Measurements from ENCODE around the gene SLC26A3. TPM values are rescaled to one million over a fixed set of nuclear protein-coding genes. Genes with fewer than 3 reads are reported as not detected.

Gene SLC26A3
- total RNA-seq, 3 donors from 2014 or later: 0.19 to 0.48 (median 0.37) TPM

DNA sequence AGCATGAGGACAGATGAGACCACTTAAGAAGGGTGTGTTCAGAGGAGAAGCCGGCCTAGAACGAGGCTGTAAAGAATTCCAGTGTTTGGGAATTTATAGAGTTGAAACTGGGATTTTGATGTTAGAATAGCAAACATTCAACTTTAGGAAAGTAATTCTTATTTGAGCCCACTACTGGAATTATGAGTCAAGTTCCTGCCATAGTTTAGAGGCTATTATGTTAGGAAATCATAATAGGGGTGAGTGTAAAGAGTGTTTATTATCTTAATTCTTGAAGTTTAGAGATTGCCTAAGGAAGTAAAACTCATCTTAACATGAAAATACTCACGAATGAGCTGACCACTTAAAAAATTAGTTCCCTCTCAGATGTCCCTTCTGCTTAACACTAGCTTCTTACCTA lies 57.0 kb downstream of the SLC26A3 start:
- Mint-ChIP-seq H3K27me3 (ENCODE audit: low read depth) (no peaks in the 10 kb centered on the region), H3K4me3 (peak overlapping the region; percentile 98), H3K4me1 (ENCODE audit: low read depth) (peaks cover 58% of the 10 kb centered on the region), H3K9me3 (no peaks in the 10 kb centered on the region), H3K36me3 (ENCODE audit: insufficient read depth) (peaks cover 14% of the 10 kb centered on the region)
- no peak for ATAC-seq
- no peak for DNase-seq

- H3K27me3 Mint-ChIP-seq (ENCODE audit: low read depth): no peaks in the 10 kb centered on the region
Measured at GRCh38 chr7:107744345-107744750, 58.7 kb downstream of the SLC26A3 start.

GRCh38 chr7:107743567-107744344 lies 59.3 kb downstream of the SLC26A3 start, which contains the start of gene CBLL1:
CBLL1 (plus strand) TSS chr7:107744142; CDS start chr7:107744164, 22 bp downstream.
- Mint-ChIP-seq H3K4me3 (peak within 1 kb of the TSS; percentile 98), H3K4me1 (ENCODE audit: low read depth) (peaks cover 48% of the 10 kb centered on the region)
- ATAC-seq: peak; percentile 94 to 96

More at GRCh38 chr7:107744345-107744750, 58.7 kb downstream of the SLC26A3 start:
- peaks cover 50% of the 10 kb centered on the region for H3K4me1 Mint-ChIP-seq (ENCODE audit: low read depth)
- H3K36me3 Mint-ChIP-seq (ENCODE audit: insufficient read depth): peaks cover 8% of the 10 kb centered on the region
- H3K4me3 Mint-ChIP-seq: peak overlapping the region; percentile 98
- no peaks in the 10 kb centered on the region for H3K9me3 Mint-ChIP-seq
- peak; percentile 44 to 48 for ATAC-seq
- no peak for DNase-seq

DNA sequence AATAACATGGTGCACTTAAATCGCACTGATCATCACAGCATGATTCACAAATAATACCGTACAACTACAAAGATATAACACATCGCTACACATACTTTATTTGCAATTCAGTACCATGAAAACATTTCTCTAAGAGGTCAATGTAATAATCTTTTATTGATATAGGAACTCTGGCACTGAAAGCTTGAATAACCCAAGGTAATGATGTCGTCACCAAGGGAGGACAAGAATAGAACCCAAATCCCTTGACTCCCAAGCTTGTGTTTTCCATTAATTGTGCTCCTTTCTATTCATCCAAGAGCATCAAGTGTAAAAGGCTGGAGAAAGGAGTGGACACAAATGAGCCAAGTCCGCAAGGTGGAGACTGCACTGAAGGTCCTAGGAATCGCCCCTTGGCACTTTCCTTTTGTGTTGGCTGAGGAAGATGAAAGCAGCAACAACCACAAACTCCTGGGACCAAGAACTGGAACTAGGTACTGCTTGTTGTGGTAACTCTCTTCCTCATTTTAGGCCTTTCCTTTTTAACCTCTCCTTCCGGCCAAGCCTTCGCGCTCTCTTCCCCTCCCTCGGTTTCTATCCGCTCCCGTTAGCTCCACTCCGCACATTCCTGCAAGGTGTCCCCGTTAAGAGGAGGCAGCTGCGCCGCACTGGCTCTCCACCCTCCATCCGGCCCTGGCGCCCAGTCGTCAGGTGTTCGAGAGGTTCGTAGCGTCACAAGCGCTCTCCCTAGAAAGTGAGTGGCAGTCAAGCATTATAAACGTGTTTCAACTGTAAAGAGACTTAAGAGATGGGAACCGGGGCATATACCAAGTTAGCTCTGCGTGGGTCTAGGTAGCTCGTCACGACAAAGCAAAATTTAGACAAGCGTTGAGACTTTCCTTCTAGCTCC lies 60.1 kb downstream of the SLC26A3 start:
- peak; percentile 23 to 38 for ATAC-seq
- Mint-ChIP-seq H3K27me3 (ENCODE audit: low read depth) (no peaks in the 10 kb centered on the region), H3K9me3 (no peaks in the 10 kb centered on the region), H3K36me3 (ENCODE audit: insufficient read depth) (peaks cover 5% of the 10 kb centered on the region), H3K4me1 (ENCODE audit: low read depth) (peaks cover 44% of the 10 kb centered on the region), H3K4me3 (peak overlapping the region; percentile 98)
- DNase-seq: no peak

More at GRCh38 chr7:107743567-107744344, 59.3 kb downstream of the SLC26A3 start, which contains the start of gene CBLL1:
- peaks cover 8% of the 10 kb centered on the region for H3K36me3 Mint-ChIP-seq (ENCODE audit: insufficient read depth)
- DNase-seq: peak; percentile 95
- no peaks in the 10 kb centered on the region for H3K9me3 Mint-ChIP-seq
- H3K27me3 Mint-ChIP-seq (ENCODE audit: low read depth): no peaks in the 10 kb centered on the region

DNA sequence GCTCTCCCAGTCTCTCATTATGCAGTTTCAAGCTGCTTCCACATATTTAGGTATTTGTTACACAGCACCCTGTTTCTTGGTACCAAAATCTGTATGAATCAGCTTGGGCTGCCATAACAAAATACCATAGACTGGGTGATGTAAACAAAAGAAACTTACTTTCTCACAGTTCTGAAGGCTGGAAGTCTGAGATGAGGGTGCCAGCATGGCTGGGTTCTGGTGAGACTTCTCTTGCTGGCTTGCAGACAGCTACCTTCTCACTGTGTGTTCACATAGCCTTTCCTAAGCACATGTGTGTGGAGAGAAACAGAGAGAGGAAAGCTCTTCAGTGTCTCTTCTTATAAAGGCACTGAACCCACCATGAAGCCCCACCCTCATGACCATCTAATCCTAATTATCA lies 74.7 kb downstream of the SLC26A3 start:
- ATAC-seq (no peak), DNase-seq (no peak)
- H3K27me3 Mint-ChIP-seq (ENCODE audit: low read depth): peaks cover 13% of the 10 kb centered on the region
- no peaks in the 10 kb centered on the region for H3K9me3 Mint-ChIP-seq
- H3K4me1 Mint-ChIP-seq (ENCODE audit: low read depth): no peaks in the 10 kb centered on the region
- no peak overlapping the region for H3K4me3 Mint-ChIP-seq
- H3K36me3 Mint-ChIP-seq (ENCODE audit: insufficient read depth): no peaks in the 10 kb centered on the region

DNA sequence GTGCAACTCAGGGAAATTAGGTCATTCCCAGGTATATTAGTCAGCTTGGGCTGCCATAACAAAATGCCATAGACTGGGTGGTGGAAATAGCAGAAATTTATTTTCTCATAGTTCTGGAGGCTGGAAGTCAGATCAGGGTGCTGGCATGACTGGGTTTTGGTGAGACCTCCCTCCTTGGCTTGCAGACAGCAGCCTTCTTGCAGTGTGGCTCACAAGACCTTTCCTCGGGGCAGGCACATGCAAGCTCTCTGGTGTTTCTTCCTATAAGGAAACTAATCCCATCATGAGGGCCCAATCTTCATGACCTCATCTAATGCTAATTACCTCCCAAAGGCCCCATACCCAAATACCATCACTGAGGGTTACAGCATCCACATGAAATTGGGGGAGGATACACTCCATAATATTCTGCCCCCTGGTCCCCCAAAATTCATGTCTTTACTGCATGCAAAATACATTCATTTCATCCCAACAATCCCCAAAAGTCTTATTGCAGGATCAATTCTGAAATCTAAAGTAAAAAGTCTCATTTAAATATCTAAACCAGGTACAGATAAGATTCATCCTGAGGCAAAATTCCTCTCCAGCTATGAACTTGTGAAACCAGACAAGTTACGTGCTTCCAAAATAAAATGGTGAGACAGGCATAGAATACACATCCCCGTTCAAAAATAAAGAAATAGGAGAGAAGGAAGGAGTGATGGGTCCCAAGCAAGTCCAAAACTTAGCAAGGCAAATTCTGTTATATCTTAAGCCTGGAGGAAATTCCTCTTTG lies 76.5 kb downstream of the SLC26A3 start:
- Mint-ChIP-seq H3K9me3 (no peaks in the 10 kb centered on the region), H3K36me3 (ENCODE audit: insufficient read depth) (no peaks in the 10 kb centered on the region)

GRCh38 chr7:107725138-107725740 lies 77.8 kb downstream of the SLC26A3 start:
- Mint-ChIP-seq H3K4me1 (ENCODE audit: low read depth) (no peaks in the 10 kb centered on the region), H3K36me3 (ENCODE audit: insufficient read depth) (no peaks in the 10 kb centered on the region), H3K9me3 (no peaks in the 10 kb centered on the region), H3K27me3 (ENCODE audit: low read depth) (peaks cover 13% of the 10 kb centered on the region), H3K4me3 (no peak overlapping the region)
- DNase-seq (peak; percentile 38), ATAC-seq (peak in 1 of 2 donors; percentile 57)

More for the DNA sequence above, 76.5 kb downstream of the SLC26A3 start:
- DNase-seq: no peak
- Mint-ChIP-seq H3K4me3 (no peak overlapping the region), H3K4me1 (ENCODE audit: low read depth) (no peaks in the 10 kb centered on the region), H3K27me3 (ENCODE audit: low read depth) (peaks cover 13% of the 10 kb centered on the region)
- ATAC-seq: no peak

GRCh38 chr7:107723255-107723654 lies 79.8 kb downstream of the SLC26A3 start:
- H3K36me3 Mint-ChIP-seq (ENCODE audit: insufficient read depth): no peaks in the 10 kb centered on the region
- H3K9me3 Mint-ChIP-seq: no peaks in the 10 kb centered on the region
- ATAC-seq (no peak), DNase-seq (no peak)
- H3K27me3 Mint-ChIP-seq (ENCODE audit: low read depth): peaks cover 9% of the 10 kb centered on the region
- no peak overlapping the region for H3K4me3 Mint-ChIP-seq
- H3K4me1 Mint-ChIP-seq (ENCODE audit: low read depth): no peaks in the 10 kb centered on the region

DNA sequence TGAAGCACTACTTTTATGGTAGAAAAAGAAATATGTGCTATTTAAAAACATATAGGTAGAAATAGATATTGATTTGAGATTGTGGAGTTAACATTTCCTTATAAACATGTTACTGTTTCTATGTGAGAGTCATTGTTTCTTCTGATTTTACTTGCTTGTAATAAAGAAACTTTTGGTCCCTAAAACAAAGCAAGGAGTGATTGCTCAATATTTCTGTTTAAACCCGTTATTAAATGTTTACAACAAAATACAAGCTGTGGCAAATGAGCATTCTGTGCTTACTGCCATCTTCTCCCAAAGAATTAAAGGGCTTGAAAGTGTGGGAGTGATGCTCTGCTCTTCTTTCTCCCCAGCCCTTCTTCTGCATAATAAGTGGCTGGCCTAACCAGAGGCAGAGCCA lies 81.7 kb downstream of the SLC26A3 start:
- no peak overlapping the region for H3K4me3 Mint-ChIP-seq
- no peak for DNase-seq
- no peak for ATAC-seq
- H3K36me3 Mint-ChIP-seq (ENCODE audit: insufficient read depth): no peaks in the 10 kb centered on the region
- H3K27me3 Mint-ChIP-seq (ENCODE audit: low read depth): no peaks in the 10 kb centered on the region
- no peaks in the 10 kb centered on the region for H3K9me3 Mint-ChIP-seq
- no peaks in the 10 kb centered on the region for H3K4me1 Mint-ChIP-seq (ENCODE audit: low read depth)

GRCh38 chr7:107718456-107719193 lies 84.4 kb downstream of the SLC26A3 start:
- H3K4me3 Mint-ChIP-seq: no peak overlapping the region
- no peaks in the 10 kb centered on the region for H3K36me3 Mint-ChIP-seq (ENCODE audit: insufficient read depth)
- ATAC-seq: no peak
- no peak for DNase-seq
- H3K9me3 Mint-ChIP-seq: no peaks in the 10 kb centered on the region
- no peaks in the 10 kb centered on the region for H3K27me3 Mint-ChIP-seq (ENCODE audit: low read depth)
- no peaks in the 10 kb centered on the region for H3K4me1 Mint-ChIP-seq (ENCODE audit: low read depth)

DNA sequence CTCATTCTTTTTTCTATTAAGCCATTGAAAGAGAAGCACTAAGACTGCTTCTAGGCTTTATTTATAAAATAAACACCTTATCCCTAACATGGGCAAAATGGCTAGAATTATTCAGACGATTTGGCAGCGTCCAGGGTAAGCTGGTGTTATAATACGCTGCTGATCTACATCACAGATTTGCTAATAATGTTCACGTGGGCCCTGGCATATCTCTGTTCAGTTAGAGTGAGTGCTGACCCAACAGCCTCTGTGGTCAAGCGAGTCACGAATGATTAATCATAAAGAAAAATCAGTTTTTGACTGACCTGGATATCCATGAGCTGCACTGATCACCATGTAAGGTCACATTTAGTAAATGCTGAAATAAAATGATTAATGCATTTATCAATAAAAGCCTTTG lies 87.5 kb downstream of the SLC26A3 start:
- DNase-seq: no peak
- Mint-ChIP-seq H3K27me3 (ENCODE audit: low read depth) (peaks cover 6% of the 10 kb centered on the region), H3K4me1 (ENCODE audit: low read depth) (no peaks in the 10 kb centered on the region), H3K4me3 (no peak overlapping the region), H3K9me3 (no peaks in the 10 kb centered on the region), H3K36me3 (ENCODE audit: insufficient read depth) (no peaks in the 10 kb centered on the region)
- no peak for ATAC-seq

Data from activated T-cell treated with anti-CD3 and anti-CD28 coated beads, Interleukin-2, amount 50 U/mL, for 4 hours (primary cell).